KMS-11 (cell line): Measurements from ENCODE around the gene SPOCK2.

Experiments
- H2AFZ ChIP-seq: fragments of 200-600 bp; sonication (generic); 2 replicates; pipeline ENCODE4 v1.6.1; 2016; ENCODE audit warnings: antibody characterized with exemption, mixed run types, low read depth
- H3K27ac ChIP-seq: fragments of 200-600 bp; sonication (generic); 2 replicates; pipeline ENCODE4 v1.6.1; 2016; ENCODE audit warnings: mild to moderate bottlenecking, mixed run types
- H3K27me3 ChIP-seq: fragments of 200-600 bp; sonication (generic); 2 replicates; pipeline ENCODE4 v1.6.1; 2017; ENCODE audit warnings: mild to moderate bottlenecking, low read depth, mixed run types, moderate library complexity; ENCODE audit not compliant: insufficient read depth
- H3K36me3 ChIP-seq: fragments of 200-600 bp; sonication (generic); 2 replicates; pipeline ENCODE4 v1.6.1; 2017; ENCODE audit warnings: mild to moderate bottlenecking, mixed run types; ENCODE audit not compliant: insufficient read depth
- H3K4me1 ChIP-seq: fragments of 200-600 bp; sonication (generic); 2 replicates; pipeline ENCODE4 v1.6.1; 2016; ENCODE audit warnings: mild to moderate bottlenecking, low read depth, mixed run types; ENCODE audit not compliant: poor library complexity, severe bottlenecking
- H3K4me2 ChIP-seq: fragments of 200-600 bp; sonication (generic); 2 replicates; pipeline ENCODE4 v1.7.0; 2016; ENCODE audit warnings: mild to moderate bottlenecking, mixed run types
- H3K4me3 ChIP-seq: fragments of 200-600 bp; sonication (generic); IDR thresholded peaks from 2 replicates; pipeline ENCODE4 v1.6.1; 2017; ENCODE audit warnings: low read depth, low read length, mixed read lengths; ENCODE audit not compliant: insufficient read depth
- H3K79me2 ChIP-seq: fragments of 200-600 bp; sonication (generic); 2 replicates; pipeline ENCODE4 v1.6.1; 2016; ENCODE audit warnings: low read depth, mixed run types; ENCODE audit not compliant: insufficient read depth
- H3K9ac ChIP-seq: fragments of 200-600 bp; sonication (generic); 2 replicates; pipeline ENCODE4 v1.6.1; 2016; ENCODE audit warnings: mild to moderate bottlenecking, mixed run types
- H4K20me1 ChIP-seq: fragments of 200-600 bp; sonication (generic); 2 replicates; pipeline ENCODE4 v1.6.1; 2016; ENCODE audit warnings: mild to moderate bottlenecking, mixed run types; ENCODE audit not compliant: insufficient read depth
- TF ChIP-seq, protein P1 (sequence below): fragments of 200-600 bp; sonication (generic); conservative IDR thresholded peaks from 2 replicates; pipeline ENCODE4 v1.6.1; 2017; ENCODE audit warnings: low read depth, mild to moderate bottlenecking, antibody characterized with exemption, low read length, moderate library complexity, mixed read lengths

Gene SPOCK2

DNA sequence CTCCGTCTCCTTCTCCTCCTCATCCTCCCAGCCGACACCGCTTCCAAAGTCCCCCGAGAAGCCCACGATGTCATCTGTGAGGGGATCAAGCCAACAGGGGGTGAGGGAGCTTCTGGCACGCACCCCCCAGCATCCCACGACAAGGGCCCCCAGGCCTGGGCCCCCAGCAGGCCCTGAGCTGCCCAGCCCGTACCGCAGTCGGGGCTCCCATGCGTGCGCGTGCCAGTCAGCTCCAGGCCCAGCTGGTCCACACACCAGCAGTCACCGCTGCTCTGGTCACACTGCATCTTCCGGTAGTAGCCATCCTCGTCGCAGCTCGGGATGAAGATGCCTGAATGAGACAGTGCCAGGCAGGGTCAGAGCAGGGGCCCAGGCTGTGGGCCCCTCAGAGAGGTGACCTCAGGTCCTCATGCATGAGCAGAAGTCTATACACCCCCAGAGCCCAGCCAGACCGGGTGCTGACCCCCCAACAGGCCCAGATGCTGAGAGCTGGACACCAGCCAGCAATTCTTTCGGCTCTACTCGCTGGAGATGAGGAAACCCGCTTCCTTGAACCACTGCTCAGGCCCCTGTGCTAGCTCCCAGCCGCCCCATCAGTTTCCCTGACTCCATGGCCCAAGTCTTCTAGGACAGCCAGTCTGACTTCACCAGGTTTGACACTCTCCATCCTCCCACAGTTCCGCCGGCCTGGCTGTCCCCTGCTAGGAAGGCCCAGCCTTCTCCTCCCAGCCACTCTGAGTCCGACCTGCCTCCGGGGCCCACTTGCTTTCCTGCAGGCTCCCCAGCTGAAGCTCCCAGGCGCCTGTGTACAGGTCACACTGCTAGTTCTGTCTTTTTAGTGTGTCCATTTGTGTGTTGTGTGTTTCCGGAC is 25.3 kb downstream of the SPOCK2 start:
- Histone ChIP-seq H3K27me3 (no peaks in the 10 kb centered on the region), H3K4me1 (no peaks in the 10 kb centered on the region), H3K9ac (no peak overlapping the region), H3K4me3 (no peak overlapping the region), H3K27ac (no peak overlapping the region), H2AFZ (no peak overlapping the region), H3K79me2 (no peaks in the 10 kb centered on the region), H4K20me1 (no peaks in the 10 kb centered on the region), H3K36me3 (no peaks in the 10 kb centered on the region), H3K4me2 (no peak overlapping the region)
- TF ChIP-seq, protein P1, sequence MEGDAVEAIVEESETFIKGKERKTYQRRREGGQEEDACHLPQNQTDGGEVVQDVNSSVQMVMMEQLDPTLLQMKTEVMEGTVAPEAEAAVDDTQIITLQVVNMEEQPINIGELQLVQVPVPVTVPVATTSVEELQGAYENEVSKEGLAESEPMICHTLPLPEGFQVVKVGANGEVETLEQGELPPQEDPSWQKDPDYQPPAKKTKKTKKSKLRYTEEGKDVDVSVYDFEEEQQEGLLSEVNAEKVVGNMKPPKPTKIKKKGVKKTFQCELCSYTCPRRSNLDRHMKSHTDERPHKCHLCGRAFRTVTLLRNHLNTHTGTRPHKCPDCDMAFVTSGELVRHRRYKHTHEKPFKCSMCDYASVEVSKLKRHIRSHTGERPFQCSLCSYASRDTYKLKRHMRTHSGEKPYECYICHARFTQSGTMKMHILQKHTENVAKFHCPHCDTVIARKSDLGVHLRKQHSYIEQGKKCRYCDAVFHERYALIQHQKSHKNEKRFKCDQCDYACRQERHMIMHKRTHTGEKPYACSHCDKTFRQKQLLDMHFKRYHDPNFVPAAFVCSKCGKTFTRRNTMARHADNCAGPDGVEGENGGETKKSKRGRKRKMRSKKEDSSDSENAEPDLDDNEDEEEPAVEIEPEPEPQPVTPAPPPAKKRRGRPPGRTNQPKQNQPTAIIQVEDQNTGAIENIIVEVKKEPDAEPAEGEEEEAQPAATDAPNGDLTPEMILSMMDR = no peak

DNA sequence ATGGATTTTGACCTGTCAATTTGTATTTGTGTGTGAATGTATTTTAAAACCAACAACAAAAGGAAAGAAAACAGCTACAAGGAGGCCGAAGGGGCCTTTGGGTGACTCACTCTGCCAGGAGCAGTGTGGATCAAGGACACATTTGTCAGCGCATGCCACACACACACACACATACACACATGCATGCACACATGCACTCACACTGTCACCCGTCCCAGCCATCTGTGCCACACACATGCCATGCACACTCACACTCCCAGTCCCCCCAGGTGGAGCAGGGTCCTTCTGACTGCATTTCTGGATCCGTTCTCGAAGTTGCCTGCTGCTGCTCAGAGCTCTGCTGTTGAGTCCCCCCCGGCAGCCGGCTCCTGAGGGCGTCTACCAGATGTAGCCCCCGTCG is 26.0 kb downstream of the SPOCK2 start:
- Histone ChIP-seq H3K79me2 (no peaks in the 10 kb centered on the region), H3K4me2 (no peak overlapping the region), H3K27me3 (no peaks in the 10 kb centered on the region), H2AFZ (no peak overlapping the region), H3K4me1 (no peaks in the 10 kb centered on the region), H3K9ac (no peak overlapping the region), H4K20me1 (no peaks in the 10 kb centered on the region), H3K27ac (no peak overlapping the region), H3K4me3 (no peak overlapping the region), H3K36me3 (no peaks in the 10 kb centered on the region)
- TF ChIP-seq, protein P1 = no peak

- no peak overlapping the region for H3K9ac ChIP-seq
- no peak overlapping the region for H3K4me3 ChIP-seq
- H3K27ac ChIP-seq = no peak overlapping the region
- H4K20me1 ChIP-seq = no peaks in the 10 kb centered on the region
- H2AFZ ChIP-seq = no peak overlapping the region
- H3K36me3 ChIP-seq = no peaks in the 10 kb centered on the region
- no peaks in the 10 kb centered on the region for H3K4me1 ChIP-seq
- no peaks in the 10 kb centered on the region for H3K27me3 ChIP-seq
- H3K79me2 ChIP-seq = no peaks in the 10 kb centered on the region
- TF ChIP-seq, protein P1 = no peak
- H3K4me2 ChIP-seq = no peak overlapping the region
Observed at GRCh38 chr10:72061930-72062329, 26.4 kb downstream of the SPOCK2 start.

DNA sequence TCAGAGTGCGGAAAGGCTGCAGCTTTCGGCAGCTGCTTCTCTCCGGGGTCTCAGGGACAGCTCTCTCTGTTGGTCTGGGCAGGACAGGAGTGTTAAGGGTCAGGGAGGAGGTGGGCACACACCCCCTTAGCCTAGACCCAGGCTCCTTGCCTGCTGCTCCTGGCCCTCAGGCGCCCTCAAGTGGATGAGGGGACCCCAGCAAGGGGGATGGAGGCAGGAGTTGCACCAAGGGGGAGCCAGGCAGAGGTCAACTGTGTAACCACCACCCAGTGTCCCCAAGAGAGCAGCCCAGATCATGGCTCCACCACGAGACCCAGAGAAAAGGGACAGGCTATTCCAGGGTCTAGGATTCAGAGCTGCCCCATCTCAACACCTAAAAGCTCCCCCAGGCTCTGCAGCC is 26.9 kb downstream of the SPOCK2 start:
- H4K20me1 ChIP-seq = no peaks in the 10 kb centered on the region
- TF ChIP-seq, protein P1 = no peak
- no peak overlapping the region for H3K27ac ChIP-seq
- no peak overlapping the region for H3K9ac ChIP-seq
- H3K36me3 ChIP-seq = no peaks in the 10 kb centered on the region
- no peaks in the 10 kb centered on the region for H3K4me1 ChIP-seq
- H3K79me2 ChIP-seq = no peaks in the 10 kb centered on the region
- no peak overlapping the region for H3K4me2 ChIP-seq
- H2AFZ ChIP-seq = no peak overlapping the region
- no peaks in the 10 kb centered on the region for H3K27me3 ChIP-seq
- no peak overlapping the region for H3K4me3 ChIP-seq
